GM21360 (cell line): ENCODE results near the gene KDSR.
"Not testable (repeated sequence)": the region's sequence is repeated elsewhere in the genome, so short reads cannot be mapped to it uniquely, and the experiment has no call there.

Source experiments
- ATAC-seq: cut with Tn5 transposase; IDR thresholded peaks from one replicate; pipeline ENCODE4 v1.9.1; 2021; ENCODE audit warnings: mild to moderate bottlenecking, moderate library complexity; ENCODE audit not compliant: unreplicated experiment

Gene KDSR

DNA sequence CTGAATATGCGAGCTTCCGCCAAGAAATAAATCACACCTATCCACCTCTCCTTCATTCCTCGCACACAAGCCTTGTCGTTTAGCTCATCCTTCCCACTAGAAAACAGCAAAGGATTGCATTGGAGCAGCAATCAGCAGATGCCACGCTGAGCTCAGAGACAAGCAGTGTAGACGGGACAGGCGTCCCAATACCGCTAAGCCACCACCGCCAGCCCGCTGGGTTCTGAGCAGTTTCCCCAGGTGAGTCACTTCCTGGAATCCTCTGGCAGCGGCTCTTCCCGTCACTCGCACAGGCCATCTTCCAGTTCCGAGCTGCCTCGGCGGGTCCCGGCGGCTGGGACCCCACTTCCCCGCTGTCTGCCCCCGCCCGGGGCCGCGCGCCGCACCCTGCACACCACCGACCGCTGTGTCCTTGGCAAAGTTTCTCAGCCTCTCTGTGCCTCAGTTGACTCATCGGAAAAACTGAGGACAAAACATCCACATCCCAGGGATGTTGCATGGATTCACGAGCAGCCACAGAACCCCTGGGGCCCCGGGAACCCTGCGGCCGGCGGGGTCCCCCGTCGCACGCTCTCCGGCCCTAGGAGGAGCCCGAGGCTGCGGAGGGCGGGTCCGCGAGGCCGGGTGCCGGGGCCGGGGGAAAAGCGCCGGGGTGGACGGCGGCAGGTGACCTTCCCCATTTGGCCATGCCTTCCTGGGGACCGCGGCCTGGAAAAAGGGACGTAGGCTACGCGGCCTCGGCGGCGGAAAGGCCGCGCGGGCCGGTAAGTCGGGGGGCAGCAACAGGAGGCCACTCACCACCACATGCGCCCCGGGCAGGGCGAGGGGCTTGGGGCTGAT, 573 bp downstream of the KDSR start:
- ATAC-seq = peak; percentile 36

GRCh38 chr18:63365876-63366212, 1.2 kb downstream of the KDSR start:
- ATAC-seq = no peak

- ATAC-seq = no peak
These were observed 3.1 kb downstream of the KDSR start for GRCh38 chr18:63363951-63364350.

DNA sequence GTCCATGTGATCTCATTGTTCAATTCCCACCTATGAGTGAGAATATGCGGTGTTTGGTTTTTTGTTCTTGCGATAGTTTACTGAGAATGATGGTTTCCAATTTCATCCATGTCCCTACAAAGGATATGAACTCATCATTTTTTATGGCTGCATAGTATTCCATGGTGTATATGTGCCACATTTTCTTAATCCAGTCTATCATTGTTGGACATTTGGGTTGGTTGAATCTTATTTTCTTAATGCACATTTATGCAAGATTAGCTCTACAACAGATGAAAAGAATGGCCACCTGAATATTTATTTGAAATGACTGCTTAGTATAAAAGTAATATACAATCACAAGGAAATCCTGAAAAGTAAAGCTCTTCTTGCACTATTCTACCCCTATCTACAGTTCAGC, 3.6 kb downstream of the KDSR start:
- ATAC-seq = not testable (repeated sequence)

- ATAC-seq = no peak
These were observed 10.6 kb downstream of the KDSR start for GRCh38 chr18:63356272-63356896.

- no peak for ATAC-seq
These were observed 16.8 kb downstream of the KDSR start for GRCh38 chr18:63350230-63350629.

GRCh38 chr18:63348508-63349136, 18.4 kb downstream of the KDSR start:
- peak; percentile 71 for ATAC-seq

- ATAC-seq = no peak
These were observed 20.4 kb downstream of the KDSR start for GRCh38 chr18:63346480-63347183.

GRCh38 chr18:63346031-63346430, 21.0 kb downstream of the KDSR start:
- ATAC-seq = no peak

- no peak for ATAC-seq
These were observed 22.1 kb downstream of the KDSR start for GRCh38 chr18:63344918-63345317.

- ATAC-seq = no peak
These were observed 22.7 kb downstream of the KDSR start for GRCh38 chr18:63344263-63344662.

- ATAC-seq = no peak
These were observed 24.8 kb downstream of the KDSR start for GRCh38 chr18:63342206-63342605.

DNA sequence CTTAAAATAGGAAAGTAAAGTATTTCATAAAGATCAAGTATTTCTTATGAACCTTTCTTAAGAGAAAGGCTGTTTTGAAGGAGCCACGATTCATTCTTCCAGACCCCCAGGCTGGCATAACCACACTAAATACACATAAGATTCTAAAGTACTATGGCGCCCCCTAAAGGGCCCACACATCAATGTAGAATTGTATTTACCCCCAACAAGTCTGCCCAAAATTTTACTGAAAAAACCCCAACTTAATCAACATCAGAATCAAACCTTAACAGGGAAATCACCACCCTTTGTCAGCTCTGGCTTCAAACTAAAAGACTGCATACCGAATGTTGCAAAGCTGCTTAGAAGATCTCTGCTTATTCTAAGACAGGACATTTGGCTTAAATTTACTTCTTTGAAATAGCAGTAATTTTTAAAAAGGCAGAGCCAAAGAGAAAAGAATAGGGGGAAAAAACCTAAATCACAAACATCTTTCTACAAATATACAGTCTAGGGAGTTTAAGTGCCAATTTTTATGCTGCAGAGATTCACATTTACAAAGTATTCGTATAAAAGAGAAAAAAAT, 27.0 kb downstream of the KDSR start:
- no peak for ATAC-seq

DNA sequence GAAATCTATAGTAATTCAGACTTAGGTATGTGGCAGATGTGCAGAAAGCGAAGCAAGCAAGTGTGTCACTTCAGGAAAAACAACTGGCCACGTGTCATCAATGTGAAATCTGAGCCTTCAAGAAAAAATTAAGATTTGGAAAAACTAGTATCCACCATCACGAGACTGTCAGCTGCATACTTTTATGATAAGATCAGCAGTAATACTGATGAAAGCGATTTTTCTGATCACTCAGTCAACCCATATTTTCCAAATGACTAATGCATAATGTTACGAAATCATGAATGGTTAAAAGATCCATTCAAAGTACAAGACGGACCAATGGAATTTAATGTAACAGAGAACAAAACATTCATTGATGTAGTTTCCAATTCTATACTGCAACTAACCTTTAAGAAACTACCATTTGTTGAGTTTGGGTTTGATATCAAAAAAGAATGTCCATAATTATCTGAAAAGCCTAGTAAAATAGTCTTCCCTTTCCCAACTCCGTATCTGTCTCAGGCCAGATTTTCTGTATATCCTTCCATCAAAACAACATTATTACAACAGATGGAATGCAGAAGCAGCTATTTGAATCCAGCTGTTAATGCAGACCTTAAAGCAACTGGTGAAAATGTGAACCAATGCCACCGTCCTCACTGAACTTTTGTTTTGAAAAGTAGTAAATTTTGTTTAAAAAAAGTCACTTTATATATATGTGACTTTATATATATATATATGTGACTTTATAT, 30.5 kb downstream of the KDSR start:
- ATAC-seq = no peak

DNA sequence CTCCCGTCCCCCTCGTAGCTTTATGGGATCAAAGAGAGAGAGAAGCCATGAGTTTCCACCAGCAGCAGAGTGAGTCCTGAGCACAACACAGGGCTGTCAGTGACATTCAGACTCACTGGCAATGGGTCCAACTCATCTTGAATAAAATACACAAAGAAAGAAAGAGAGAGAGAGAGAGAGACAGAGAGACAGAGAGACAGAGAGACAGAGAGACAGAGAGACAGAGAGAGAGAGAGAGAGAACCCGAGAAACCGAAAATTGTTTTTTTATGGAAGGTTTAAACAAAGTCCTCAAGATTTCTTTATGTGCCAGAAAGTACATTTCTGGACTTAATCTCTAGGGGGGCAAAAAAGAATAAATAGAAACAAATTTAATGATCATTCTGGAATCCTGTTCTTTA, 35.9 kb downstream of the KDSR start:
- no peak for ATAC-seq

DNA sequence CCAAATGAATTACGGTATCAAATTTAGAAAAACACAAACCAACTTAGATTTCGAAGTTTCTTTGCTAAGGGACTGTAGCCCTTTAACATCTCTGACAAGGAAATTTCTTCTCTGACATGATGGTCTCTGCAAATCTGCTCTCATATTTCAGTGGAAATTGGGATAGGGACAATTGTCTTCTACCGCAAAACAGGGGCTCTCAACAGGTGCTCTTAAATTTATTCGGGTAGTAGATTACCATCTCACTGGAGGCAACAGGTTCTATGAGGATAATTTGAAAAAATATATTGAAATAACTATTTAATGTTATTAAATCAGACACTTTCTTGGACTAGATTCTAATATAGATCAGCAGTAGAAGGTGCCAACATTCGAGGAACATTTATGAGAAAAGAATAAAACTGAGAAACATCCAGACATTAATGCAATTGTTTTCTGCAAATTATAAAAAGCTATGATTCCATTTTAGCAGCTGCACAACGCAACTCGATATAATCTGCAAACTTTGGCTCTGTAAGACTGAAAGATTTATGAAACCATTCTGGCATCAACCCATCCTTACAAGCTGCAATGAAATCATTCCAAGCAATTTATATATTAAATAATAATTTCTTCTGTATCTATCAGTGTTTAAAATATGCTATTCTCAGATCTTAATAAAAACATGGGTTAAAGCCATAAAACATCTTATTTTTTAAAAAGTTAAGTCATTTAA, 37.4 kb downstream of the KDSR start:
- ATAC-seq = no peak

- no peak for ATAC-seq
These were observed 41.0 kb downstream of the KDSR start for GRCh38 chr18:63326011-63326410.

GRCh38 chr18:63325086-63325686, 41.8 kb downstream of the KDSR start:
- ATAC-seq = no peak

DNA sequence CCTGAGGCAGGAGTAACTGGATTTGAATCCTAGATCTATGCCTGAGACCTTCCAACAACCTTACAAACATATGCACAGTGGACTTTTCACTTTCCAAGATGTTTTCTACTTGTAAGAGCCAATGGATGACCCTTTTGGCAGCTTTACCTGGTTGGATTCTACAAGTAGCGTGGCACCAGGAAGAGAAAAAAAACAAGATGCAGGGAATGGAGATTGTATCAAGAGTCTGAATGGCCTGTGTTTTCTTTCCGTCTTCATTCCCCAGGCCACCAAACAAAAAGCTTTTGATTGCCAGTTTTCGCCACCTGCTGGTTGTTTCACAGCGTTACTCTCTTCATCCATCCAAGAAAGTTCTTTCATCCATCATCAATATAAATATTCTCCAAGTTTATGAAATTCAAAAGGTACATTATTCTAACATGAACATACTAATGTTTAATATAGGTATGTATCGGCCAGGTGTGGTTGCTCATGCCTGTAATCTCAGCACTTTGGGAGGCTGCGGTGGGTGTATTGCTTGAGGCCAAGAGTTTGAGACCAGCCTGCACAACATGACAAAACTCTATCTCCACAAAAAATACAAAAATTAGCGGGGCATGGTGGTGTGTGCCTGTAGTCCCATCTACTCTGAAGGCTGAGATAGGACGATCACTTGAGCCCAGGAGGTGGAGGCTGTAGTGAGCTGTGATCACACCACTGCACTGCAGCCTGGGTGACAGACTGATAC, 43.9 kb downstream of the KDSR start:
- ATAC-seq = no peak
